Endothelial cell of umbilical vein (primary cell): ENCODE data around the gene ENAH. TPM values are rescaled to one million over a fixed set of nuclear protein-coding genes. Genes with fewer than 3 reads are reported as not detected.

Experiments used
- BruUV-seq: library from RNA; stranded (reverse); fragments of 400-500 nt; replicated peaks from 2 replicates; lab custom pipeline; 2021; lab: Mats Ljungman, UMichigan
- CTCF ChIA-PET: fragments of 300-600, 350-600 bp; sonication (Branson Sonifier 250); formaldehyde crosslinking; loops from one replicate; lab custom pipeline; 2021; ENCODE audit warnings: antibody characterized with exemption, inconsistent platforms; lab: Charles Lee
- POLR2A ChIA-PET: fragments of 300-600, 350-600 bp; sonication (Branson Sonifier 250); formaldehyde crosslinking; loops from one replicate; lab custom pipeline; 2021; ENCODE audit warnings: antibody characterized with exemption, inconsistent platforms; lab: Charles Lee
- DNase-seq: peaks from one replicate; pipeline ENCODE4 v3.0.0-alpha.2; 2011; ENCODE audit warnings: low read depth, low spot score
- FAIRE-seq: peaks from 2 replicates; lab custom pipeline; 2011; peaks lifted over from hg19 to GRCh38; lab: Jason Lieb, UNC
- H2AFZ ChIP-seq: 2 replicates; pipeline ENCODE4 v1.6.0; 2012; ENCODE audit warnings: low read depth, low read length, control low read depth, inconsistent platforms
- H3K27ac ChIP-seq: 2 replicates; pipeline ENCODE4 v1.5.1; 2011; ENCODE audit warnings: low read depth, mild to moderate bottlenecking, control low read depth, low read length, moderate library complexity; ENCODE audit not compliant: insufficient read depth
- H3K27me3 ChIP-seq, 2 experiments: 2 replicates each; pipeline versions ENCODE4 v1.6.0 to v1.6.1; 2011; ENCODE audit warnings: low read length in 2 of 2, mixed read lengths in 1 of 2; ENCODE audit not compliant: control insufficient read depth in 2 of 2, insufficient read depth in 2 of 2
- H3K36me3 ChIP-seq, 2 experiments: 2 replicates in 1 of 2; 3 replicates in 1 of 2; pipeline ENCODE4 v1.5.1; 2011; ENCODE audit warnings: low read length in 2 of 2, mild to moderate bottlenecking in 1 of 2, moderate library complexity in 1 of 2; ENCODE audit not compliant: control insufficient read depth in 2 of 2, insufficient read depth in 2 of 2; ENCODE audit errors: extremely low read depth in 1 of 2
- H3K4me1 ChIP-seq: 3 replicates; pipeline ENCODE4 v1.5.1; 2011; ENCODE audit warnings: mild to moderate bottlenecking, low read length; ENCODE audit not compliant: control insufficient read depth, insufficient read depth; ENCODE audit errors: extremely low read depth
- H3K4me2 ChIP-seq: 2 replicates; pipeline ENCODE4 v1.6.1; 2011; ENCODE audit warnings: low read length, control low read depth, mixed read lengths; ENCODE audit not compliant: insufficient read depth
- H3K4me3 ChIP-seq, 3 experiments: fragments of 200-600 bp in 1 of 3; sonication (generic), shearing (Covaris generic) in 1 of 3; replicated peaks in 1 of 3; 2 replicates each; pipeline ENCODE4 v1.5.1; 2011 to 2016; ENCODE audit warnings: control low read depth in 3 of 3, low read length in 3 of 3, mild to moderate bottlenecking in 2 of 3, inconsistent platforms in 1 of 3, low read depth in 1 of 3, moderate library complexity in 1 of 3; ENCODE audit not compliant: insufficient read depth in 1 of 3
- H3K79me2 ChIP-seq: 2 replicates; pipeline ENCODE4 v1.6.0; 2012; ENCODE audit warnings: low read length, inconsistent platforms; ENCODE audit not compliant: control insufficient read depth, insufficient read depth
- H3K9ac ChIP-seq: replicated peaks from 2 replicates; pipeline ENCODE3; 2011; ENCODE audit warnings: low read length, control low read depth; ENCODE audit not compliant: insufficient read depth; ENCODE audit errors: extremely low read depth
- H3K9me1 ChIP-seq: replicated peaks from 3 replicates; pipeline ENCODE4 v1.6.0; 2011; ENCODE audit warnings: mild to moderate bottlenecking, low read length; ENCODE audit not compliant: control insufficient read depth, insufficient read depth; ENCODE audit errors: extremely low read depth
- H3K9me3 ChIP-seq: replicated peaks from 2 replicates; pipeline ENCODE4 v1.5.1; 2012; ENCODE audit warnings: low read length, inconsistent platforms; ENCODE audit not compliant: control insufficient read depth, insufficient read depth
- H4K20me1 ChIP-seq: replicated peaks from 2 replicates; pipeline ENCODE3; 2011; ENCODE audit warnings: mild to moderate bottlenecking, low read length; ENCODE audit not compliant: control insufficient read depth, insufficient read depth; ENCODE audit errors: extremely low read depth
- EZH2 ChIP-seq: IDR thresholded peaks from 2 replicates; pipeline ENCODE4 v1.6.1; 2012; ENCODE audit warnings: borderline replicate concordance, low read depth, mild to moderate bottlenecking, moderate library complexity, low read length, inconsistent platforms; ENCODE audit not compliant: severe bottlenecking
- FOS ChIP-seq: IDR thresholded peaks from 2 replicates; pipeline ENCODE4 v1.6.1; 2011; ENCODE audit warnings: mild to moderate bottlenecking, low read length, moderate library complexity, borderline replicate concordance; ENCODE audit not compliant: insufficient read depth
- GATA2 ChIP-seq: IDR thresholded peaks from 2 replicates; pipeline ENCODE4 v1.7.0; 2011; ENCODE audit warnings: low read depth, mild to moderate bottlenecking, moderate library complexity, mixed read lengths, low read length; ENCODE audit not compliant: insufficient read length, insufficient read depth
- JUN ChIP-seq: IDR thresholded peaks from 2 replicates; pipeline ENCODE4 v1.6.1; 2011; ENCODE audit warnings: borderline replicate concordance, low read depth; ENCODE audit not compliant: insufficient read length, insufficient read depth
- MYC ChIP-seq: IDR thresholded peaks from one replicate; pipeline ENCODE4 v1.6.1; 2011; ENCODE audit warnings: mild to moderate bottlenecking, low read depth, low read length
- POLR2A ChIP-seq: IDR thresholded peaks from 2 replicates; pipeline ENCODE4 v1.6.1; 2012; ENCODE audit warnings: low read depth, mild to moderate bottlenecking, control low read depth, low read length
- POLR2AphosphoS5 ChIP-seq: IDR thresholded peaks from 2 replicates; pipeline ENCODE4 v1.6.1; 2012; ENCODE audit warnings: low read depth, mild to moderate bottlenecking, control low read depth, low read length, moderate library complexity; ENCODE audit not compliant: insufficient read depth
- dilution Hi-C: fragments of 300-500 bp; cut with MboI; formaldehyde crosslinking; loops from one replicate; pipeline ENCODE4 v1.15.0; 2019; ENCODE audit warnings: low sequenced_read_pairs; ENCODE audit not compliant: extremely low pct_ligation_motif_present
- intact Hi-C: fragments of 100-400 bp; cut with micrococcal nuclease; formaldehyde crosslinking; loops from one replicate; pipeline ENCODE4 v1.10.0; 2022
- polyA plus RNA-seq, 4 experiments: library from polyadenylated mRNA; depleted of rRNA in 3 of 4; stranded (reverse) in 3 of 4; unstranded in 1 of 4; fragments of >200 nt; gene quantifications; 2 replicates each; pipeline versions ENCODE4 v1.2.1 to v1.2.3, GENCODE V29; 2011 to 2012; ENCODE audit warnings: missing spikeins in 1 of 4
- total RNA-seq: library from RNA; stranded (reverse); gene quantifications from 2 replicates; pipeline ENCODE4 v1.2.3, GENCODE V29; 2021
- TF ChIP-seq, protein P1 (sequence below), 2 donors: IDR thresholded peaks; 1 replicate in 1 of 2; 2 replicates in 1 of 2; pipeline ENCODE4 v1.5.1; 2011; ENCODE audit warnings: low read length in 2 of 2, mild to moderate bottlenecking in 2 of 2, moderate library complexity in 2 of 2, control low read depth in 1 of 2, inconsistent platforms in 1 of 2, low read depth in 1 of 2; ENCODE audit not compliant: insufficient read depth in 1 of 2; ENCODE audit errors: extremely low read depth in 1 of 2
- TF ChIP-seq, protein P2 (sequence below): IDR thresholded peaks from 2 replicates; pipeline ENCODE4 v1.6.1; 2011; ENCODE audit not compliant: insufficient read depth, insufficient read length

The ENAH gene
- total and polyA plus RNA-seq, 2 donors (not counting 3 experiments of a cell fraction or from before 2014, with no cell fraction given) = 19.9 to 95.6 TPM

DNA sequence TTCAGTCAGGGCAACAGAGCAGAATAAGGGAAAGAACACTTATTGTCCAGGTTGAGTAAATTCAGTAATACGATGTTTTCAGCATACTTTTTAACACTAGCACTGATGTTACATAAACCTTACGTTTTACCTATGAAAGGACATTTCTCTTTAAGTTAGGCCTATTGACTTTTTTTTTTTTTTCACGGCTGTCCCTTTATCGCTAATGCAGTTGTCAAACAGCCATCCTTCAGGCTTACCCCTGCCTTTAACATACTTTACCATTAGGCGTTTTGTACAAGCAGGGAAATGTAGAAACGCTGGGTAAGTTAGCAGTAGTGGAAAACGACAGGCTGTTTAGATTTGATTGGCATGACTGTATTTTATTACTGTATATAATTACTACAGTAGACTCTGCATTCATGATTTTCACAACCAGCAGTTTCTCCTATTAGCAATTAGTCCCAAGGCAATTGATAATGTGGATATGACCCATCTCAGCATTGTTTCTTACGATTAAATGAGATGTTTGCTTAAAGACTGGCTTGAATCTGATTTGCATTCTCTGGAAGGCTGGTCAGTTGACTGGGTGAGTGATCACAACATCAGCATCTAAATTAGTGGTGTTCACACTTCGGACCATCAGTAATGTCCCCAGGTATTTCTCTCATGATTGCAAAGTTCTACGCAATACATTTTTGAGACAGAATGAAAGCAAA is 115.2 kb downstream of the ENAH start:
- H2AFZ ChIP-seq = no peak overlapping the region
- BruUV-seq = no TSS peak
- peaks cover 0 to 2% of the 10 kb centered on the region in 2 experiments for H3K36me3 ChIP-seq
- ChIA-PET POLR2A (no interaction called here), CTCF (no interaction called here)
- H3K27me3 ChIP-seq = no peaks in the 10 kb centered on the region
- DNase-seq (no peak), FAIRE-seq (no peak)
- H3K9me1 ChIP-seq = no peaks in the 10 kb centered on the region
- peaks cover 2% of the 10 kb centered on the region for H4K20me1 ChIP-seq
- peaks cover 9% of the 10 kb centered on the region for H3K79me2 ChIP-seq
- H3K27ac ChIP-seq = no peak overlapping the region
- H3K4me1 ChIP-seq = no peaks in the 10 kb centered on the region
- no peak overlapping the region for H3K9ac ChIP-seq
- no peak overlapping the region for H3K4me3 ChIP-seq
- no peak for TF ChIP-seq JUN
- TF ChIP-seq POLR2A = no peak
- TF ChIP-seq, protein P1, sequence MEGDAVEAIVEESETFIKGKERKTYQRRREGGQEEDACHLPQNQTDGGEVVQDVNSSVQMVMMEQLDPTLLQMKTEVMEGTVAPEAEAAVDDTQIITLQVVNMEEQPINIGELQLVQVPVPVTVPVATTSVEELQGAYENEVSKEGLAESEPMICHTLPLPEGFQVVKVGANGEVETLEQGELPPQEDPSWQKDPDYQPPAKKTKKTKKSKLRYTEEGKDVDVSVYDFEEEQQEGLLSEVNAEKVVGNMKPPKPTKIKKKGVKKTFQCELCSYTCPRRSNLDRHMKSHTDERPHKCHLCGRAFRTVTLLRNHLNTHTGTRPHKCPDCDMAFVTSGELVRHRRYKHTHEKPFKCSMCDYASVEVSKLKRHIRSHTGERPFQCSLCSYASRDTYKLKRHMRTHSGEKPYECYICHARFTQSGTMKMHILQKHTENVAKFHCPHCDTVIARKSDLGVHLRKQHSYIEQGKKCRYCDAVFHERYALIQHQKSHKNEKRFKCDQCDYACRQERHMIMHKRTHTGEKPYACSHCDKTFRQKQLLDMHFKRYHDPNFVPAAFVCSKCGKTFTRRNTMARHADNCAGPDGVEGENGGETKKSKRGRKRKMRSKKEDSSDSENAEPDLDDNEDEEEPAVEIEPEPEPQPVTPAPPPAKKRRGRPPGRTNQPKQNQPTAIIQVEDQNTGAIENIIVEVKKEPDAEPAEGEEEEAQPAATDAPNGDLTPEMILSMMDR (IDR thresholded peaks at IDR 0.05; ENCODE audit: extremely low read depth in 1 of 2, insufficient read depth in 1 of 2, low read depth in 1 of 2, low read length in 2 of 2) = no peak
- TF ChIP-seq EZH2 = no peak
- TF ChIP-seq, protein P2, sequence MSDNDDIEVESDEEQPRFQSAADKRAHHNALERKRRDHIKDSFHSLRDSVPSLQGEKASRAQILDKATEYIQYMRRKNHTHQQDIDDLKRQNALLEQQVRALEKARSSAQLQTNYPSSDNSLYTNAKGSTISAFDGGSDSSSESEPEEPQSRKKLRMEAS = no peak
- TF ChIP-seq MYC = no peak
- no peak for TF ChIP-seq GATA2
- TF ChIP-seq POLR2AphosphoS5 = no peak
- TF ChIP-seq FOS = no peak
- intact Hi-C loops (no loop called here), dilution Hi-C loops (no loop called here)
- H3K4me2 ChIP-seq = no peak overlapping the region
- no peaks in the 10 kb centered on the region for H3K9me3 ChIP-seq
